K562 (cell line): ENCODE measurements around the gene VWA7. TPM values are rescaled to one million over a fixed set of nuclear protein-coding genes. Genes with fewer than 3 reads are reported as not detected.

Source experiments
- EGR1 ChIP-seq: fragments of 450-650 bp; conservative IDR thresholded peaks from 2 replicates; pipeline ENCODE4 v1.6.1; 2017; ENCODE audit warnings: mild to moderate bottlenecking
- HNRNPK ChIP-seq: fragments of 200-400 bp; formaldehyde crosslinking; IDR thresholded peaks from one replicate; pipeline ENCODE4 v1.6.1; 2018; ENCODE audit warnings: mild to moderate bottlenecking, low read depth, low read length; ENCODE audit not compliant: poor library complexity, severe bottlenecking
- HSF4 ChIP-seq: fragments of 250-450 bp; sonication (Bioruptor Pico); IDR thresholded peaks from 2 replicates; pipeline ENCODE4 v2.1.2; 2022; ENCODE audit warnings: mild to moderate bottlenecking, moderate library complexity, borderline replicate concordance
- MIER1 ChIP-seq: fragments of 450-650 bp; IDR thresholded peaks from 2 replicates; pipeline ENCODE4 v1.6.1; 2016; ENCODE audit warnings: antibody characterized with exemption, mild to moderate bottlenecking, low read depth
- NR2C2 ChIP-seq, 2 experiments: fragments of 200-800 bp in 1 of 2; sonication (Bioruptor generic) in 1 of 2; sonication (generic) in 1 of 2; formaldehyde crosslinking in 1 of 2; IDR thresholded peaks; 2 replicates each; pipeline versions ENCODE4 v1.6.1 to v1.8.0; 2016 to 2022; ENCODE audit warnings: mild to moderate bottlenecking in 1 of 2, missing compliant biosample characterization in 1 of 2, missing genetic modification characterization in 1 of 2, missing genetic modification reagents in 1 of 2
- POLR3G ChIP-seq: IDR thresholded peaks from 2 replicates; pipeline ENCODE4 v1.6.1; 2011; ENCODE audit not compliant: insufficient read length, insufficient replicate concordance; ENCODE audit errors: extremely low read depth
- SRSF3 ChIP-seq: fragments of 200-400 bp; formaldehyde crosslinking; IDR thresholded peaks from 2 replicates; pipeline ENCODE4 v1.6.1; 2016; ENCODE audit warnings: mild to moderate bottlenecking, low read length, moderate library complexity; ENCODE audit not compliant: insufficient read depth
- TGIF2 ChIP-seq: sonication (generic); formaldehyde crosslinking; IDR thresholded peaks from 2 replicates; pipeline ENCODE4 v1.8.1; 2022; ENCODE audit warnings: mild to moderate bottlenecking, missing genetic modification reagents, moderate library complexity
- ZFX ChIP-seq: sonication (generic); formaldehyde crosslinking; IDR thresholded peaks from 2 replicates; pipeline ENCODE4 v1.8.0; 2022; ENCODE audit warnings: mild to moderate bottlenecking, missing genetic modification reagents, moderate library complexity
- ZNF12 ChIP-seq: sonication (generic); formaldehyde crosslinking; IDR thresholded peaks from 2 replicates; pipeline ENCODE4 v1.4.0; 2020; ENCODE audit warnings: mild to moderate bottlenecking, missing genetic modification reagents
- ZNF780A ChIP-seq: fragments of 250-450 bp; sonication (Bioruptor Pico); IDR thresholded peaks from 2 replicates; pipeline ENCODE4 v1.5.0; 2021; ENCODE audit warnings: mild to moderate bottlenecking
- polyA plus RNA-seq, 8 experiments: library from polyadenylated mRNA; depleted of rRNA in 4 of 8; stranded (reverse) in 5 of 8; unstranded in 3 of 8; fragments of >200 nt; fragmentation: Nextera tagmentation in 2 of 8; fragmentation: Illumina TruSeq in 1 of 8; extraction: Ambion mirVana in 2 of 8; extraction: Trizol in 1 of 8; gene quantifications; 2 replicates each; pipeline versions ENCODE4 v1.2.1 to v1.2.3, GENCODE V29; 2011 to 2014; ENCODE audit warnings: inconsistent platforms in 1 of 8, missing spikeins in 1 of 8
- total RNA-seq, 7 experiments: library from RNA; depleted of rRNA in 6 of 7; stranded (reverse); fragments of >200 nt in 6 of 7; fragmentation: Illumina TruSeq in 2 of 7; extraction: Trizol in 2 of 7; gene quantifications; 2 replicates each; pipeline versions ENCODE4 v1.2.1 to v1.2.3, GENCODE V29; 2011 to 2021; ENCODE audit warnings: low replicate concordance in 1 of 7
- TF ChIP-seq, protein P1 (sequence below): IDR thresholded peaks from 3 replicates; pipeline ENCODE4 v1.6.1; 2011; ENCODE audit warnings: borderline replicate concordance, mild to moderate bottlenecking, moderate library complexity; ENCODE audit not compliant: insufficient read length; ENCODE audit errors: extremely low read depth
- TF ChIP-seq, protein P2 (sequence below): fragments of 450-650 bp; IDR thresholded peaks from 2 replicates; pipeline ENCODE4 v1.6.1; 2016; ENCODE audit warnings: low read depth

Gene VWA7
- total and polyA plus RNA-seq, 9 of the 15 experiments (the other 6 are each of a cell fraction or from before 2014, with no cell fraction given) = 0.18 to 2.9 (median 0.95) TPM

DNA sequence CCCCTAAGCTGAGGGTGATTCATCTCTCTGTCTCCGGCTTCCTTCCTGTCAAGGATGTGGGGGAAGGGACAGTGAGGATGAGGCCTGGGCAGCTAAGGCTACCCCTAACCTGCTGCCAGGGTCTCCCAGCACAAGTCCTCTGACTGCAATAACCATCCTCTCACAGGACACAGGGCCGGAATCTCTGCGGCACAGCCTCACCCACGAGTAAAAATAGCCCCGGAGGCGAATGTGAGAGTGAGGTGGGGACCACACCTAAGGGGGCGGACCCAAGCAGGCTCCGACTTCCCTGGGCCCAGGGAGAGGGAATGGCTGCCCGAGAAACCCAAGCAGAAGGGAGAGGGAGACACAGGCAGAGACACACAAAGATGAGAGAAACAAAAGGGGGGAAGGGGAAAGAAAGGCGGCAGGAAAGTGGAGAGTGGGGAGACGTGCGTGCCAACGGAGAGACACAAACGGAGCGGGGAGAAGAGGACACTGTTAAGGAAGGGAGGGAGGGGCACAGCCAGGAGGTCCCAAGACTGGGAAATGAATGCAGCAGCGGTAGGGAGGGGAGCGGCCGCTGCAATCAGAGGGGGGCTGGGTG is 42.2 kb downstream of the VWA7 start (continued):
- TF ChIP-seq, protein P1, sequence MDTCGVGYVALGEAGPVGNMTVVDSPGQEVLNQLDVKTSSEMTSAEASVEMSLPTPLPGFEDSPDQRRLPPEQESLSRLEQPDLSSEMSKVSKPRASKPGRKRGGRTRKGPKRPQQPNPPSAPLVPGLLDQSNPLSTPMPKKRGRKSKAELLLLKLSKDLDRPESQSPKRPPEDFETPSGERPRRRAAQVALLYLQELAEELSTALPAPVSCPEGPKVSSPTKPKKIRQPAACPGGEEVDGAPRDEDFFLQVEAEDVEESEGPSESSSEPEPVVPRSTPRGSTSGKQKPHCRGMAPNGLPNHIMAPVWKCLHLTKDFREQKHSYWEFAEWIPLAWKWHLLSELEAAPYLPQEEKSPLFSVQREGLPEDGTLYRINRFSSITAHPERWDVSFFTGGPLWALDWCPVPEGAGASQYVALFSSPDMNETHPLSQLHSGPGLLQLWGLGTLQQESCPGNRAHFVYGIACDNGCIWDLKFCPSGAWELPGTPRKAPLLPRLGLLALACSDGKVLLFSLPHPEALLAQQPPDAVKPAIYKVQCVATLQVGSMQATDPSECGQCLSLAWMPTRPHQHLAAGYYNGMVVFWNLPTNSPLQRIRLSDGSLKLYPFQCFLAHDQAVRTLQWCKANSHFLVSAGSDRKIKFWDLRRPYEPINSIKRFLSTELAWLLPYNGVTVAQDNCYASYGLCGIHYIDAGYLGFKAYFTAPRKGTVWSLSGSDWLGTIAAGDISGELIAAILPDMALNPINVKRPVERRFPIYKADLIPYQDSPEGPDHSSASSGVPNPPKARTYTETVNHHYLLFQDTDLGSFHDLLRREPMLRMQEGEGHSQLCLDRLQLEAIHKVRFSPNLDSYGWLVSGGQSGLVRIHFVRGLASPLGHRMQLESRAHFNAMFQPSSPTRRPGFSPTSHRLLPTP = no peak
- TF ChIP-seq SRSF3 (no peak), MIER1 (no peak), ZFX (no peak), TGIF2 (CRISPR knock-in tag) (no peak), EGR1 (no peak), ZNF12 (CRISPR knock-in tag) (peak; percentile 72; the same call in 1 of the 2 replicates), HNRNPK (no peak), HSF4 (CRISPR knock-in tag) (no peak), POLR3G (no peak), NR2C2 (CRISPR knock-in tag; IDR thresholded peaks at IDR 0.05) (peak; percentile 82), NR2C2 (tag; IDR thresholded peaks at IDR 0.05) (no peak), ZNF780A (CRISPR knock-in tag) (no peak)
- TF ChIP-seq, protein P2, sequence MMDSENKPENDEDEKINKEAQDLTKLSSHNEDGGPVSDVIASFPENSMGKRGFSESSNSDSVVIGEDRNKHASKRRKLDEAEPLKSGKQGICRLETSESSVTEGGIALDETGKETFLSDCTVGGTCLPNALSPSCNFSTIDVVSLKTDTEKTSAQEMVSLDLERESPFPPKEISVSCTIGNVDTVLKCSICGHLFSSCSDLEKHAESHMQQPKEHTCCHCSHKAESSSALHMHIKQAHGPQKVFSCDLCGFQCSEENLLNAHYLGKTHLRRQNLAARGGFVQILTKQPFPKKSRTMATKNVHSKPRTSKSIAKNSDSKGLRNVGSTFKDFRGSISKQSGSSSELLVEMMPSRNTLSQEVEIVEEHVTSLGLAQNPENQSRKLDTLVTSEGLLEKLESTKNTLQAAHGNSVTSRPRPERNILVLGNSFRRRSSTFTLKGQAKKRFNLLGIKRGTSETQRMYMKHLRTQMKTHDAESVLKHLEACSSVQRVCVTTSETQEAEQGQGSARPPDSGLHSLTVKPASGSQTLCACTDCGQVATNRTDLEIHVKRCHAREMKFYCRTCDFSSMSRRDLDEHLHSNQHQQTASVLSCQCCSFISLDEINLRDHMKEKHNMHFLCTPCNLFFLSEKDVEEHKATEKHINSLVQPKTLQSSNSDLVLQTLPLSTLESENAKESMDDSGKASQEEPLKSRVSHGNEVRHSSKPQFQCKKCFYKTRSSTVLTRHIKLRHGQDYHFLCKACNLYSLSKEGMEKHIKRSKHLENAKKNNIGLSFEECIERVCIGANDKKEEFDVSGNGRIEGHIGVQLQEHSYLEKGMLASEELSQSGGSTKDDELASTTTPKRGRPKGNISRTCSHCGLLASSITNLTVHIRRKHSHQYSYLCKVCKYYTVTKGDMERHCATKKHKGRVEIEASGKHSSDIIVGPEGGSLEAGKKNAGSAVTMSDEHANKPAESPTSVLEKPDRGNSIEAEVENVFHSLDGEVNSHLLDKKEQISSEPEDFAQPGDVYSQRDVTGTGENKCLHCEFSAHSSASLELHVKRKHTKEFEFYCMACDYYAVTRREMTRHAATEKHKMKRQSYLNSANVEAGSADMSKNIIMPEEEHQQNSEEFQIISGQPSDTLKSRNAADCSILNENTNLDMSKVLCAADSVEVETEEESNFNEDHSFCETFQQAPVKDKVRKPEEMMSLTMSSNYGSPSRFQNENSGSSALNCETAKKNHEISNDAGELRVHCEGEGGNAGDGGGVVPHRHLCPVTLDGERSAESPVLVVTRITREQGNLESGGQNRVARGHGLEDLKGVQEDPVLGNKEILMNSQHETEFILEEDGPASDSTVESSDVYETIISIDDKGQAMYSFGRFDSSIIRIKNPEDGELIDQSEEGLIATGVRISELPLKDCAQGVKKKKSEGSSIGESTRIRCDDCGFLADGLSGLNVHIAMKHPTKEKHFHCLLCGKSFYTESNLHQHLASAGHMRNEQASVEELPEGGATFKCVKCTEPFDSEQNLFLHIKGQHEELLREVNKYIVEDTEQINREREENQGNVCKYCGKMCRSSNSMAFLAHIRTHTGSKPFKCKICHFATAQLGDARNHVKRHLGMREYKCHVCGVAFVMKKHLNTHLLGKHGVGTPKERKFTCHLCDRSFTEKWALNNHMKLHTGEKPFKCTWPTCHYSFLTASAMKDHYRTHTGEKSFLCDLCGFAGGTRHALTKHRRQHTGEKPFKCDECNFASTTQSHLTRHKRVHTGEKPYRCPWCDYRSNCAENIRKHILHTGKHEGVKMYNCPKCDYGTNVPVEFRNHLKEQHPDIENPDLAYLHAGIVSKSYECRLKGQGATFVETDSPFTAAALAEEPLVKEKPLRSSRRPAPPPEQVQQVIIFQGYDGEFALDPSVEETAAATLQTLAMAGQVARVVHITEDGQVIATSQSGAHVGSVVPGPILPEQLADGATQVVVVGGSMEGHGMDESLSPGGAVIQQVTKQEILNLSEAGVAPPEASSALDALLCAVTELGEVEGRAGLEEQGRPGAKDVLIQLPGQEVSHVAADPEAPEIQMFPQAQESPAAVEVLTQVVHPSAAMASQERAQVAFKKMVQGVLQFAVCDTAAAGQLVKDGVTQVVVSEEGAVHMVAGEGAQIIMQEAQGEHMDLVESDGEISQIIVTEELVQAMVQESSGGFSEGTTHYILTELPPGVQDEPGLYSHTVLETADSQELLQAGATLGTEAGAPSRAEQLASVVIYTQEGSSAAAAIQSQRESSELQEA = peak; percentile 32; the same call in 1 of the 2 replicates
